PC-3 (cell line): Measurements from ENCODE around the gene RAB14. TPM values are rescaled to one million over a fixed set of nuclear protein-coding genes. Genes with fewer than 3 reads are reported as not detected.

Experiments used
- ATAC-seq: fragments of 200-7000 bp; cut with Tn5 transposase; 2 replicates; pipeline ENCODE4 v1.9.1; 2020; ENCODE audit warnings: mild to moderate bottlenecking, moderate library complexity
- BruUV-seq: library from RNA; stranded (reverse); fragments of 400-500 nt; replicated peaks from 2 replicates; lab custom pipeline; 2021; lab: Mats Ljungman, UMichigan
- CTCF ChIA-PET: fragments of 300-600 bp; sonication (Branson Sonifier 250); formaldehyde crosslinking; loops from one replicate; lab custom pipeline; 2022; ENCODE audit warnings: antibody characterized with exemption; lab: Charles Lee
- POLR2A ChIA-PET: fragments of 300-600 bp; sonication (Branson Sonifier 250); formaldehyde crosslinking; loops from one replicate; lab custom pipeline; 2022; ENCODE audit warnings: antibody characterized with exemption; ENCODE audit not compliant: unreplicated experiment; lab: Charles Lee
- DNase-seq: peaks from one replicate; pipeline ENCODE4 v3.0.0-alpha.2; 2015
- H2AFZ ChIP-seq: fragments of 300-600 bp; sonication (generic); 2 replicates; pipeline ENCODE4 v1.6.0; 2016; ENCODE audit warnings: antibody characterized with exemption, low read length
- H3F3A ChIP-seq: fragments of 300-600 bp; sonication (generic); one replicate; pipeline ENCODE4 v1.6.0; 2017; ENCODE audit warnings: antibody characterized with exemption, low read length, control low read depth, mild to moderate bottlenecking; ENCODE audit not compliant: unreplicated experiment
- H3K27ac ChIP-seq: fragments of 300-600 bp; sonication (generic); 2 replicates; pipeline ENCODE4 v1.5.1; 2016; ENCODE audit warnings: mild to moderate bottlenecking, low read length
- H3K27me3 ChIP-seq: fragments of 300-600 bp; sonication (generic); 2 replicates; pipeline ENCODE4 v1.6.1; 2016; ENCODE audit warnings: low read length, mixed read lengths
- H3K36me3 ChIP-seq: fragments of 300-600 bp; sonication (generic); 2 replicates; pipeline ENCODE4 v1.6.1; 2016; ENCODE audit warnings: low read depth, mixed run types, low read length, mixed read lengths
- H3K4me1 ChIP-seq: fragments of 300-600 bp; sonication (generic); 2 replicates; pipeline ENCODE4 v1.5.1; 2016; ENCODE audit warnings: low read length; ENCODE audit not compliant: insufficient read depth
- H3K4me2 ChIP-seq: fragments of 300-600 bp; sonication (generic); 2 replicates; pipeline ENCODE4 v1.6.0; 2016; ENCODE audit warnings: low read length
- H3K4me3 ChIP-seq: fragments of 300-600 bp; sonication (generic); 2 replicates; pipeline ENCODE4 v1.5.1; 2016; ENCODE audit warnings: mild to moderate bottlenecking, low read length, mixed read lengths
- H3K79me2 ChIP-seq: fragments of 300-600 bp; sonication (generic); 2 replicates; pipeline ENCODE4 v1.6.1; 2017; ENCODE audit warnings: low read length, mixed read lengths
- H3K9ac ChIP-seq: fragments of 300-600 bp; sonication (generic); 2 replicates; pipeline ENCODE4 v1.6.0; 2016; ENCODE audit warnings: mild to moderate bottlenecking, low read length
- H3K9me2 ChIP-seq: fragments of 300-600 bp; sonication (generic); replicated peaks from 2 replicates; pipeline ENCODE4 v1.6.1; 2016; ENCODE audit warnings: mixed run types, low read length, mixed read lengths
- H3K9me3 ChIP-seq: fragments of 300-600 bp; sonication (generic); 2 replicates; pipeline ENCODE4 v1.6.1; 2016; ENCODE audit warnings: low read length, mixed read lengths
- H4K20me1 ChIP-seq: fragments of 300-600 bp; sonication (generic); 2 replicates; pipeline ENCODE4 v1.6.1; 2016; ENCODE audit warnings: low read length, mixed read lengths
- EZH2 ChIP-seq: fragments of 300-600 bp; sonication (generic); IDR thresholded peaks from one replicate; pipeline ENCODE4 v1.6.1; 2017; ENCODE audit warnings: antibody characterized with exemption, mild to moderate bottlenecking, low read length; ENCODE audit not compliant: unreplicated experiment
- EZH2phosphoT487 ChIP-seq: fragments of 300-600 bp; sonication (generic); IDR thresholded peaks from 2 replicates; pipeline ENCODE4 v1.6.1; 2018; ENCODE audit warnings: mild to moderate bottlenecking, antibody characterized with exemption, low read length, borderline replicate concordance
- intact Hi-C: fragments of 100-400 bp; cut with micrococcal nuclease; formaldehyde crosslinking; loops from 2 replicates; pipeline ENCODE4 v1.9.0; 2023
- total RNA-seq: library from RNA; depleted of rRNA; stranded (reverse); fragments of >200 nt; gene quantifications from 2 replicates; pipeline ENCODE4 v1.2.3, GENCODE V29; 2014
- TF ChIP-seq, protein P1 (sequence below): fragments of 300-600 bp; sonication (generic); conservative IDR thresholded peaks from 2 replicates; pipeline ENCODE4 v1.5.1; 2017; ENCODE audit warnings: antibody characterized with exemption, low read depth, mild to moderate bottlenecking, low read length

The RAB14 gene
- total RNA-seq, 1 experiment from 2014 or later, result 13.8 TPM

- Histone ChIP-seq H3K9ac (no peak overlapping the region), H3K4me2 (no peak overlapping the region), H3F3A (no peaks in the 10 kb centered on the region), H3K9me3 (no peaks in the 10 kb centered on the region), H3K36me3 (no peaks in the 10 kb centered on the region), H4K20me1 (no peaks in the 10 kb centered on the region), H3K27ac (no peak overlapping the region), H3K4me1 (no peaks in the 10 kb centered on the region), H3K9me2 (no peaks in the 10 kb centered on the region), H3K79me2 (no peaks in the 10 kb centered on the region), H2AFZ (no peak overlapping the region), H3K4me3 (no peak overlapping the region), H3K27me3 (no peaks in the 10 kb centered on the region)
- TF ChIP-seq EZH2, result no peak
- TF ChIP-seq, protein P1, sequence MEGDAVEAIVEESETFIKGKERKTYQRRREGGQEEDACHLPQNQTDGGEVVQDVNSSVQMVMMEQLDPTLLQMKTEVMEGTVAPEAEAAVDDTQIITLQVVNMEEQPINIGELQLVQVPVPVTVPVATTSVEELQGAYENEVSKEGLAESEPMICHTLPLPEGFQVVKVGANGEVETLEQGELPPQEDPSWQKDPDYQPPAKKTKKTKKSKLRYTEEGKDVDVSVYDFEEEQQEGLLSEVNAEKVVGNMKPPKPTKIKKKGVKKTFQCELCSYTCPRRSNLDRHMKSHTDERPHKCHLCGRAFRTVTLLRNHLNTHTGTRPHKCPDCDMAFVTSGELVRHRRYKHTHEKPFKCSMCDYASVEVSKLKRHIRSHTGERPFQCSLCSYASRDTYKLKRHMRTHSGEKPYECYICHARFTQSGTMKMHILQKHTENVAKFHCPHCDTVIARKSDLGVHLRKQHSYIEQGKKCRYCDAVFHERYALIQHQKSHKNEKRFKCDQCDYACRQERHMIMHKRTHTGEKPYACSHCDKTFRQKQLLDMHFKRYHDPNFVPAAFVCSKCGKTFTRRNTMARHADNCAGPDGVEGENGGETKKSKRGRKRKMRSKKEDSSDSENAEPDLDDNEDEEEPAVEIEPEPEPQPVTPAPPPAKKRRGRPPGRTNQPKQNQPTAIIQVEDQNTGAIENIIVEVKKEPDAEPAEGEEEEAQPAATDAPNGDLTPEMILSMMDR, result no peak
- TF ChIP-seq EZH2phosphoT487, result no peak
- intact Hi-C loops, result no loop called here
- ChIA-PET CTCF (no interaction called here), POLR2A (no interaction called here)
- ATAC-seq (no peak), DNase-seq (no peak)
- BruUV-seq, result no TSS peak
These were observed 8.9 kb upstream of the RAB14 start for GRCh38 chr9:121210536-121210935.

DNA sequence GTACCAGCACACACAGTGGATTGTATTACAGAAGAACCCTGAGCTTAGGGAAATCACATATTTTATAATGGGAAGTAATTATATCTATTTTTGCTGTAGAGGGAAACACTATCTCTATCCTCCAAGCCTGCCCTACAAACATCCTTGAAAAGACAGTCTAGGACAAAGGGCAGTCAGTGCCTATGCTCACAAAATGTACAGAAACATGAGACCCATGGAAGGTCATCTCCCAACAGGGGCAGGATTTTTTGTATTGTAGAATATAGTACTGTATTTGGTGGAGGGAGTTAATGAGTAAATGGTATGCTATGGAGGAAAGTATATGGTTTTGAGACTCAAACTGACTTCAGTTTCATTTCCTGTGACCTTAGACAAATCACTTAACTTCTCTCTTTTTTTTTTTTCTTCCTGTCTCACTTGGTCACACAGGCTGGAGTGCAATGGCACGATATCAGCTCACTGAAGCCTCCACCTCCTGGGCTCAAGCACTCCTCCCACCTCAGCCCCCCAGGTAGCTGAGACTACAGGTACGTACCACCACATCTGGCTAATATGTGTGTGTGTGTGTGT, 5.8 kb upstream of the RAB14 start:
- TF ChIP-seq EZH2phosphoT487, result no peak
- TF ChIP-seq, protein P1, result no peak
- no peak for TF ChIP-seq EZH2
- Histone ChIP-seq H3K27me3 (no peaks in the 10 kb centered on the region), H3K36me3 (no peaks in the 10 kb centered on the region), H4K20me1 (no peaks in the 10 kb centered on the region), H3K27ac (no peak overlapping the region), H3K4me3 (no peak overlapping the region), H3K4me1 (no peaks in the 10 kb centered on the region; the same call in 1 of the 2 replicates), H3K79me2 (peaks cover under 1% of the 10 kb centered on the region; the same call in 1 of the 2 replicates), H3F3A (no peaks in the 10 kb centered on the region), H3K9me2 (no peaks in the 10 kb centered on the region), H3K9me3 (no peaks in the 10 kb centered on the region), H2AFZ (no peak overlapping the region), H3K9ac (no peak overlapping the region), H3K4me2 (no peak overlapping the region)
- DNase-seq (no peak), ATAC-seq (no peak)
- no TSS peak for BruUV-seq
- POLR2A ChIA-PET, result interaction anchor here (0.6 kb wide), 1 partner anchor 218 kb away, joined by 4 read pairs; no protein-coding TSS in a partner anchor
- CTCF ChIA-PET, result no interaction called here
- intact Hi-C loops, result no loop called here
